Neutrophil (primary cell): ENCODE data around the gene TMSB10.

Experiments used
- H3K27ac ChIP-seq: fragments of 200-600 bp; sonication (generic); 2 replicates; pipeline ENCODE4 v1.5.1; 2016; ENCODE audit warnings: mild to moderate bottlenecking, moderate library complexity
- H3K27me3 ChIP-seq: fragments of 200-600 bp; sonication (generic); 2 replicates; pipeline ENCODE4 v1.6.0; 2016; ENCODE audit warnings: mild to moderate bottlenecking
- H3K36me3 ChIP-seq: fragments of 200-600 bp; sonication (generic); 2 replicates; pipeline ENCODE4 v1.5.1; 2017
- H3K4me1 ChIP-seq, 2 experiments: fragments of 200-600 bp in 1 of 2; sonication (generic) in 1 of 2; 1 replicate in 1 of 2; 2 replicates in 1 of 2; pipeline versions ENCODE4 v1.5.1 to v1.6.1; 2013 to 2016; ENCODE audit warnings: low read depth in 1 of 2, low read length in 1 of 2, mild to moderate bottlenecking in 1 of 2, moderate library complexity in 1 of 2; ENCODE audit not compliant: control insufficient read depth in 1 of 2, insufficient read depth in 1 of 2
- H3K4me3 ChIP-seq, 2 experiments: fragments of 200-600 bp in 1 of 2; sonication (generic) in 1 of 2; 1 replicate in 1 of 2; 2 replicates in 1 of 2; pipeline ENCODE4 v1.5.1; 2013 to 2016; ENCODE audit warnings: low read depth in 1 of 2, low read length in 1 of 2, mild to moderate bottlenecking in 1 of 2, moderate library complexity in 1 of 2
- H3K9me3 ChIP-seq: fragments of 200-600 bp; sonication (generic); 2 replicates; pipeline ENCODE4 v1.5.1; 2016
- TF ChIP-seq, protein P1 (sequence below): fragments of 200-600 bp; sonication (generic); IDR thresholded peaks from 2 replicates; pipeline ENCODE4 v1.5.1; 2016; ENCODE audit warnings: antibody characterized with exemption

The TMSB10 gene

DNA sequence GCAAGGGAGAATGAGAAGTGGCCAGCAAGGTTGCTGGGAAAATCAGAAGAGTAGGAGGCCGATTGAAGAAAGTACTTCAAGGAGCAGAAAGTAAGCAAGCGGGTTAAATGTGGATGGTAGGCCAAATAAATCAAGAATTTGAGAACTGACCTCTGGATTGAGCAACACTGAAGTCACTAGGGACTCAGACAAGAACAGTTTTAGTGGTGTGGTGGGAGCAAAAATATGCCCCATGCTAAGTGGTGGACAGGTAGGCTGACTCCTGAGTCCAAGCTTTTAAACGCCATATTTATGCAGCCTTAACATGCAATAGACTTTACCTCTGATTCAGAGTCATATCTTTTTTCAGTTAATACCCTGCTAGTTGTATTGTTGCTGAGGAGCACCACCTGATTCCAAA is 29.1 kb upstream of the TMSB10 start:
- Histone ChIP-seq H3K27me3 (peaks cover 56% of the 10 kb centered on the region), H3K36me3 (no peaks in the 10 kb centered on the region), H3K4me3 (no peak overlapping the region), H3K4me1 (peaks cover 15 to 20% of the 10 kb centered on the region in 2 experiments), H3K9me3 (no peaks in the 10 kb centered on the region), H3K27ac (no peak overlapping the region)
- TF ChIP-seq, protein P1, sequence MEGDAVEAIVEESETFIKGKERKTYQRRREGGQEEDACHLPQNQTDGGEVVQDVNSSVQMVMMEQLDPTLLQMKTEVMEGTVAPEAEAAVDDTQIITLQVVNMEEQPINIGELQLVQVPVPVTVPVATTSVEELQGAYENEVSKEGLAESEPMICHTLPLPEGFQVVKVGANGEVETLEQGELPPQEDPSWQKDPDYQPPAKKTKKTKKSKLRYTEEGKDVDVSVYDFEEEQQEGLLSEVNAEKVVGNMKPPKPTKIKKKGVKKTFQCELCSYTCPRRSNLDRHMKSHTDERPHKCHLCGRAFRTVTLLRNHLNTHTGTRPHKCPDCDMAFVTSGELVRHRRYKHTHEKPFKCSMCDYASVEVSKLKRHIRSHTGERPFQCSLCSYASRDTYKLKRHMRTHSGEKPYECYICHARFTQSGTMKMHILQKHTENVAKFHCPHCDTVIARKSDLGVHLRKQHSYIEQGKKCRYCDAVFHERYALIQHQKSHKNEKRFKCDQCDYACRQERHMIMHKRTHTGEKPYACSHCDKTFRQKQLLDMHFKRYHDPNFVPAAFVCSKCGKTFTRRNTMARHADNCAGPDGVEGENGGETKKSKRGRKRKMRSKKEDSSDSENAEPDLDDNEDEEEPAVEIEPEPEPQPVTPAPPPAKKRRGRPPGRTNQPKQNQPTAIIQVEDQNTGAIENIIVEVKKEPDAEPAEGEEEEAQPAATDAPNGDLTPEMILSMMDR = no peak

DNA sequence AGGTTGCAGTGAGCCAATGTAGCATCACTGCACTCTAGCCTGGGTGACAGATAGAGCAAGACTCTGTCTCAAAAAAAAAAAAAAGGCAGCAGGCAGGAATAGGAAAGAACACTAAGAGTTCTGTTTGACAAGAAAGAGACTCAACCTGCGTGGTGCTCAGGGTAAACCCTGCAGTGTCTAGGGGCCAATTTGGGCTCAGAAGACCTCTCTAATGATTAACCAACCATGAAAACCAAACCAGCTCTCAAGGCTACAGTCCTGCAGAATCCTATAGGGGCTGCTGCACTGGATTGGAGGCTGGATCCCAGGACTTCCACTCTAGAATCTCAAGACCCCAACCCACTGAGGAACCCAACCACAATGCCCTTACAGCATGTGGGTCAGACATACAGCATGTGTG is 27.0 kb upstream of the TMSB10 start:
- TF ChIP-seq, protein P1 = no peak
- Histone ChIP-seq H3K36me3 (no peaks in the 10 kb centered on the region), H3K9me3 (no peaks in the 10 kb centered on the region), H3K4me3 (no peak overlapping the region), H3K27ac (no peak overlapping the region), H3K4me1 (peaks cover 26 to 30% of the 10 kb centered on the region in 2 experiments), H3K27me3 (peaks cover 77% of the 10 kb centered on the region)

DNA sequence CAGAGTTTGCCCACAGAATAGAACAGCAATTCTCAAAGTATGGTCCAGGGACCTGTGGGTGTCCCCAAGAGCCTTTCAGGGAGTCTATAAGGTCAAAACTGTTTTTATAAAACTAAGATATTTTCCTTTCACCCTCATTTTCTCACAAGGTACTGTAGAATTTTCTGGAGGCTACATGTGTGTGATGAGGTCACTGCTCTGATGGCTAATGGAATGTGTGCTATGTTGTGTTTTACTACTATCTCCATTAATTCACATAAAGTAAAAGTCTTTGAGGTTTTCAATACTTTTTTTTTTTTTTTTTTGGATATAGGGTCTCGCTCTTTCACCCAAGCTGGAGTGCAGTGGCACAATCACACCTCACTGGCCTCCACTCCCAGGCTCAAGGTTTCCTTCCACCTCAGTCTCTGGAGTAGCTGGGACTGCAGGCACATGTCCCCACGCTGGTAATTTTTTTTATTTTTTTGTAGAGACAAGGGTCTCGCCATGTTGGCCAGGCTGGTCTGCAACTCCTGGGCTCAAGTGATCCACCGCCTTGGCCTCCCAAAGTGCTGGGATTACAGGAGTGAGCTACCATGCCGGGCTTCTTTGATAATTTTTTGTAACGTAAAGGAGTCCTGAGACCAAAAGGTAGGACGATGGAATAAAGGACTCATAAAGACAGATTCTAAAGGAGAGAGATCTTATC is 26.4 kb upstream of the TMSB10 start:
- Histone ChIP-seq H3K4me1 (peaks cover 26 to 30% of the 10 kb centered on the region in 2 experiments), H3K27me3 (peaks cover 83% of the 10 kb centered on the region), H3K9me3 (no peaks in the 10 kb centered on the region), H3K4me3 (no peak overlapping the region), H3K27ac (no peak overlapping the region), H3K36me3 (no peaks in the 10 kb centered on the region)
- TF ChIP-seq, protein P1 = no peak

DNA sequence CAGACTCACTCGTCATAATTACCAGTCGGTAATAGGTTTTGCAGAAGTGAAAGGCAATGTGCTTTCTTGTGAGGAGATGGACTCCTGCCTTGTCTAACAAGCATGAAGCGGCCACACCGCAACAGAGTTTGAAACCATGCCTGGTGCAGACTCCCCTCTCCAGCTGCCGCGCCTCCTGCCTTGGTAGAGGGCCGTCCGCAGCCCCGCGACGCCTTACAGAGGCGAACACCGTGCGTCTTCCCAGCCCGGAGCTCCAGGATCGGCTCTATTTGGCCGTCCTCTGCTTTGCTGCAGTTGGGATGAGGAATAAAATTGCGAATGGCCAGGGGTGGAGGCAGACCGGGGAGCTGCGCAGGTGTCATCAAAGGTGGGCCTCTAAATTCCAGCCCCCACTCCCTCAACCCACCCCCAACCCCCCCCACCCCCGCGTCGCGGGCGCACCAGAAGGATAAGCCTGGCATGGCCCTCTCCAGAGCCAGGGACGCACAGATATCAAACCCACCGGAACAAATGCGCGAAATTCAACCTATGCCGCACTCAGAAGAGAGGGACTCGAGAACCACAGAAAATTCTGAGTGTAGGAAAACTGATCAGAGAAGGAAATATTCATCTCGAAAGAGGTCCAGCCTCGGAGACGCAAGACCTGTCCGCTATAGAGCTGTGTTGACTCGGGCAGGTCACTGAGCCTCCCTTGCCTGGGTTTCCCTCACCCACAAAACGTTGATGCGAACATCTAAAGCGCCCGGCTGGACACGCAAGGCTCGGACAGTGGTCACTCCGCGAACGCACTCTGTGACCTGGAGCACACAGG is 25.7 kb upstream of the TMSB10 start:
- Histone ChIP-seq H3K27me3 (peaks cover 91% of the 10 kb centered on the region), H3K4me1 (peaks cover 26 to 30% of the 10 kb centered on the region in 2 experiments), H3K36me3 (no peaks in the 10 kb centered on the region), H3K9me3 (no peaks in the 10 kb centered on the region), H3K4me3 (peak overlapping the region in 1 of 2 experiments; percentile 65), H3K27ac (no peak overlapping the region)
- TF ChIP-seq, protein P1 = no peak

DNA sequence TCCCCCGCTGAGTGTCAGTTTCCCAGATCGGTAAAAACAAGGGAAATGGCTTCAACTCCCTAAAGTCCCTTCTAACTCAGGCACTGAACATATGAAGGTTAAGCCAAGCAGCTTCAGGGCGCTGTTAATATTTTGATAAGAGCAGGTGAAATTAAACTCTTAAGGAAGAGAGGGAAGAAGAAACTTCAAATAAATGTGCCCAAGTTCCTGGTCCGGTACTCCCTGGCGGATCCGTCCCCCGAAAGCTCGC is 25.1 kb upstream of the TMSB10 start:
- peaks cover 26 to 30% of the 10 kb centered on the region in 2 experiments for H3K4me1 ChIP-seq
- no peak overlapping the region for H3K27ac ChIP-seq
- H3K27me3 ChIP-seq = peaks cover 89% of the 10 kb centered on the region
- TF ChIP-seq, protein P1 = no peak
- no peaks in the 10 kb centered on the region for H3K36me3 ChIP-seq
- no peaks in the 10 kb centered on the region for H3K9me3 ChIP-seq
- peak overlapping the region; percentile 34 to 65 for H3K4me3 ChIP-seq
